Panc1 (cell line): Measurements from ENCODE around the gene OVOL1. TPM values are rescaled to one million over a fixed set of nuclear protein-coding genes. Genes with fewer than 3 reads are reported as not detected.
"Not testable (repeated sequence)": the region's sequence is repeated elsewhere in the genome, so short reads cannot be mapped to it uniquely, and the experiment has no call there.

Experiments used
- ATAC-seq: fragments of 200-7000 bp; cut with Tn5 transposase; 2 replicates; pipeline ENCODE4 v1.9.1; 2020; ENCODE audit warnings: mild to moderate bottlenecking, moderate library complexity
- BruUV-seq: library from RNA; stranded (reverse); fragments of 400-500 nt; replicated peaks from 2 replicates; lab custom pipeline; 2021; lab: Mats Ljungman, UMichigan
- CTCF ChIA-PET: fragments of 300-600 bp; sonication (Branson Sonifier 250); formaldehyde crosslinking; loops from one replicate; lab custom pipeline; 2022; ENCODE audit warnings: antibody characterized with exemption; lab: Charles Lee
- POLR2A ChIA-PET: fragments of 300-600 bp; sonication (Branson Sonifier 250); formaldehyde crosslinking; loops from one replicate; lab custom pipeline; 2022; ENCODE audit warnings: antibody characterized with exemption; lab: Charles Lee
- DNase-seq: peaks from one replicate; pipeline ENCODE4 v3.0.0-alpha.2; 2010; ENCODE audit warnings: low read depth, low spot score
- H3K27ac ChIP-seq: 2 replicates; pipeline ENCODE4 v1.5.1; 2011; ENCODE audit warnings: mild to moderate bottlenecking, low read length, inconsistent platforms
- H3K27me3 ChIP-seq: fragments of 200-500 bp; sonication (Bioruptor generic); 2 replicates; pipeline ENCODE4 v1.6.0; 2014; ENCODE audit warnings: low read length, inconsistent platforms; ENCODE audit not compliant: control insufficient read depth, insufficient read depth
- H3K36me3 ChIP-seq: fragments of 200-500 bp; sonication (Bioruptor generic); 2 replicates; pipeline ENCODE4 v1.5.1; 2014; ENCODE audit warnings: inconsistent platforms, mild to moderate bottlenecking, low read length, moderate library complexity; ENCODE audit not compliant: control insufficient read depth, insufficient read depth
- H3K4me1 ChIP-seq: 2 replicates; pipeline ENCODE4 v1.5.1; 2011; ENCODE audit warnings: inconsistent platforms, mild to moderate bottlenecking, low read length, moderate library complexity; ENCODE audit not compliant: control insufficient read depth, insufficient read depth
- H3K4me3 ChIP-seq, 2 experiments: 2 replicates each; pipeline ENCODE4 v1.5.1; 2011 to 2012; ENCODE audit warnings: low read depth in 2 of 2, low read length in 2 of 2, mild to moderate bottlenecking in 2 of 2, inconsistent platforms in 1 of 2, moderate library complexity in 1 of 2
- H3K9me3 ChIP-seq: fragments of 200-500 bp; sonication (Bioruptor generic); 2 replicates; pipeline ENCODE4 v1.5.1; 2014; ENCODE audit warnings: low read depth, mild to moderate bottlenecking, inconsistent platforms, low read length, moderate library complexity; ENCODE audit not compliant: control insufficient read depth, insufficient read depth
- POLR2AphosphoS5 ChIP-seq: IDR thresholded peaks from 2 replicates; pipeline ENCODE4 v1.6.1; 2012; ENCODE audit warnings: mild to moderate bottlenecking, low read depth, low read length, moderate library complexity
- SIN3A ChIP-seq: IDR thresholded peaks from 2 replicates; pipeline ENCODE4 v1.6.1; 2012; ENCODE audit warnings: low read depth, mild to moderate bottlenecking, low read length, moderate library complexity, borderline replicate concordance; ENCODE audit not compliant: insufficient read depth
- TCF7L2 ChIP-seq: IDR thresholded peaks from 2 replicates; pipeline ENCODE4 v1.6.1; 2011; ENCODE audit warnings: mild to moderate bottlenecking, low read depth, low read length, inconsistent platforms
- in situ Hi-C: cut with HindIII; loops from 2 replicates; pipeline ENCODE4 v1.10.0; 2016; ENCODE audit warnings: low sequenced_read_pairs, low pct_unique_long_range_greater_than_20kb
- intact Hi-C: fragments of 100-400 bp; cut with micrococcal nuclease; formaldehyde crosslinking; loops from one replicate; pipeline ENCODE4 v1.10.0; 2022; ENCODE audit not compliant: unreplicated experiment
- total RNA-seq: library from RNA; stranded (reverse); gene quantifications from one replicate; pipeline ENCODE4 v1.2.1, GENCODE V29; 2021; ENCODE audit not compliant: unreplicated experiment
- TF ChIP-seq, protein P1 (sequence below): fragments of 450-650 bp; IDR thresholded peaks from 2 replicates; pipeline ENCODE4 v1.5.1; 2017; ENCODE audit warnings: mild to moderate bottlenecking
- TF ChIP-seq, protein P2 (sequence below), 2 experiments: IDR thresholded peaks; 2 replicates each; pipeline ENCODE4 v1.6.1; 2011 to 2012; ENCODE audit warnings: low read depth in 2 of 2, control low read depth in 1 of 2, low read length in 1 of 2, mild to moderate bottlenecking in 1 of 2, moderate library complexity in 1 of 2; ENCODE audit not compliant: insufficient read depth in 1 of 2

The OVOL1 gene
- total RNA-seq, 1 experiment from 2014 or later = 0.23 TPM

DNA sequence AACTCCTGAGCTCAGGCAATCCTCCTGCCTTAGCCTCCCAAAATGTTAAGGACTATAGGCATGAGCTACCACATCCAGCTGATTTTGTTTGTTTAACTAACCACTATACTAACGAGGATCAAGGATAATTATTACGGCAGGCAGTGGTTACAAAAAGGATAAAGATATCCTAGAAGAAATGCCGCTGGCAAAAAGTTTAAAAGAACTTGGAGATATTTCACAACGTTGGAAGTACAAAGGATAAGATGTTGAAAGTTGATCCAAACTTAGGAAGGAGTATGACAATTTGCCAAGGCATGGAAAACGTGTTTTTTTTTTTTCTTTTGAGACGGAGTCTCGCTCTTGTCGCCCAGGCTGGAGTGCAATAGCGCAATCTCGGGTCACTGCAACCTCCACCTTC lies 19.5 kb upstream of the OVOL1 start:
- BruUV-seq = no TSS peak
- no peak overlapping the region for H3K4me3 ChIP-seq
- ATAC-seq (no peak), DNase-seq (no peak)
- no peaks in the 10 kb centered on the region for H3K9me3 ChIP-seq
- intact Hi-C loops (no loop called here), in situ Hi-C loops (no loop called here)
- H3K27ac ChIP-seq = no peak overlapping the region
- TF ChIP-seq, protein P1, sequence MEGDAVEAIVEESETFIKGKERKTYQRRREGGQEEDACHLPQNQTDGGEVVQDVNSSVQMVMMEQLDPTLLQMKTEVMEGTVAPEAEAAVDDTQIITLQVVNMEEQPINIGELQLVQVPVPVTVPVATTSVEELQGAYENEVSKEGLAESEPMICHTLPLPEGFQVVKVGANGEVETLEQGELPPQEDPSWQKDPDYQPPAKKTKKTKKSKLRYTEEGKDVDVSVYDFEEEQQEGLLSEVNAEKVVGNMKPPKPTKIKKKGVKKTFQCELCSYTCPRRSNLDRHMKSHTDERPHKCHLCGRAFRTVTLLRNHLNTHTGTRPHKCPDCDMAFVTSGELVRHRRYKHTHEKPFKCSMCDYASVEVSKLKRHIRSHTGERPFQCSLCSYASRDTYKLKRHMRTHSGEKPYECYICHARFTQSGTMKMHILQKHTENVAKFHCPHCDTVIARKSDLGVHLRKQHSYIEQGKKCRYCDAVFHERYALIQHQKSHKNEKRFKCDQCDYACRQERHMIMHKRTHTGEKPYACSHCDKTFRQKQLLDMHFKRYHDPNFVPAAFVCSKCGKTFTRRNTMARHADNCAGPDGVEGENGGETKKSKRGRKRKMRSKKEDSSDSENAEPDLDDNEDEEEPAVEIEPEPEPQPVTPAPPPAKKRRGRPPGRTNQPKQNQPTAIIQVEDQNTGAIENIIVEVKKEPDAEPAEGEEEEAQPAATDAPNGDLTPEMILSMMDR = no peak
- TF ChIP-seq POLR2AphosphoS5 (no peak), TCF7L2 (no peak), SIN3A (no peak)
- TF ChIP-seq, protein P2, sequence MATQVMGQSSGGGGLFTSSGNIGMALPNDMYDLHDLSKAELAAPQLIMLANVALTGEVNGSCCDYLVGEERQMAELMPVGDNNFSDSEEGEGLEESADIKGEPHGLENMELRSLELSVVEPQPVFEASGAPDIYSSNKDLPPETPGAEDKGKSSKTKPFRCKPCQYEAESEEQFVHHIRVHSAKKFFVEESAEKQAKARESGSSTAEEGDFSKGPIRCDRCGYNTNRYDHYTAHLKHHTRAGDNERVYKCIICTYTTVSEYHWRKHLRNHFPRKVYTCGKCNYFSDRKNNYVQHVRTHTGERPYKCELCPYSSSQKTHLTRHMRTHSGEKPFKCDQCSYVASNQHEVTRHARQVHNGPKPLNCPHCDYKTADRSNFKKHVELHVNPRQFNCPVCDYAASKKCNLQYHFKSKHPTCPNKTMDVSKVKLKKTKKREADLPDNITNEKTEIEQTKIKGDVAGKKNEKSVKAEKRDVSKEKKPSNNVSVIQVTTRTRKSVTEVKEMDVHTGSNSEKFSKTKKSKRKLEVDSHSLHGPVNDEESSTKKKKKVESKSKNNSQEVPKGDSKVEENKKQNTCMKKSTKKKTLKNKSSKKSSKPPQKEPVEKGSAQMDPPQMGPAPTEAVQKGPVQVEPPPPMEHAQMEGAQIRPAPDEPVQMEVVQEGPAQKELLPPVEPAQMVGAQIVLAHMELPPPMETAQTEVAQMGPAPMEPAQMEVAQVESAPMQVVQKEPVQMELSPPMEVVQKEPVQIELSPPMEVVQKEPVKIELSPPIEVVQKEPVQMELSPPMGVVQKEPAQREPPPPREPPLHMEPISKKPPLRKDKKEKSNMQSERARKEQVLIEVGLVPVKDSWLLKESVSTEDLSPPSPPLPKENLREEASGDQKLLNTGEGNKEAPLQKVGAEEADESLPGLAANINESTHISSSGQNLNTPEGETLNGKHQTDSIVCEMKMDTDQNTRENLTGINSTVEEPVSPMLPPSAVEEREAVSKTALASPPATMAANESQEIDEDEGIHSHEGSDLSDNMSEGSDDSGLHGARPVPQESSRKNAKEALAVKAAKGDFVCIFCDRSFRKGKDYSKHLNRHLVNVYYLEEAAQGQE (IDR thresholded peaks at IDR 0.05; ENCODE audit: insufficient read depth in 1 of 2, low read depth in 2 of 2, low read length in 1 of 2) = no peak
- H3K27me3 ChIP-seq = no peaks in the 10 kb centered on the region
- H3K36me3 ChIP-seq = no peaks in the 10 kb centered on the region
- ChIA-PET POLR2A (interaction anchor here (0.8 kb wide), 1 partner anchor 342 kb away, joined by 4 read pairs; no protein-coding TSS in a partner anchor), CTCF (interaction anchor here (0.7 to 1.3 kb wide), 2 partner anchors 12 to 1473 kb away, joined by 3 read pairs; no protein-coding TSS in a partner anchor)
- H3K4me1 ChIP-seq = no peaks in the 10 kb centered on the region

DNA sequence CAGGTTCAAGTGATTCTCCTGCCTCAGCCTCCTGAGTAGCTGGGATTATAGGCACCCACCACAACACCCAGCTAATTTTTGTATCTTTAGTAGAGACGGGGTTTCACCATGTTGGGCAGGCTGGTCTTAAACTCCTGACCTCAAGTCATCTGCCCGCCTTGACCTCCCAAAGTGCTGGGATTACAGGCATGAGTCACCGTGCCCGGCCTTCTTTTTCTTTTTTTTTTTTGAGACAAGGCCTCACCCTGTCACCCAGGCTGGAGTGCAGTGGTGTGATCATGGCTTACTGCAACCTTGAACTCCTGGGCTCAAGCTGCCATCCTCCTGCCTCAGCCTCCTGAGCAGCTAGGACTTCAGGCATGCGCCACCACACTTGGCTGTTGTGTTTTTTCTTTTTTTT lies 19.1 kb upstream of the OVOL1 start:
- CTCF ChIA-PET, H3K27ac ChIP-seq, in situ Hi-C loops, ATAC-seq, H3K36me3 ChIP-seq, H3K4me1 ChIP-seq, H3K4me3 ChIP-seq, DNase-seq, BruUV-seq, intact Hi-C loops, H3K27me3 ChIP-seq, POLR2A ChIA-PET, H3K9me3 ChIP-seq: not testable (repeated sequence)

DNA sequence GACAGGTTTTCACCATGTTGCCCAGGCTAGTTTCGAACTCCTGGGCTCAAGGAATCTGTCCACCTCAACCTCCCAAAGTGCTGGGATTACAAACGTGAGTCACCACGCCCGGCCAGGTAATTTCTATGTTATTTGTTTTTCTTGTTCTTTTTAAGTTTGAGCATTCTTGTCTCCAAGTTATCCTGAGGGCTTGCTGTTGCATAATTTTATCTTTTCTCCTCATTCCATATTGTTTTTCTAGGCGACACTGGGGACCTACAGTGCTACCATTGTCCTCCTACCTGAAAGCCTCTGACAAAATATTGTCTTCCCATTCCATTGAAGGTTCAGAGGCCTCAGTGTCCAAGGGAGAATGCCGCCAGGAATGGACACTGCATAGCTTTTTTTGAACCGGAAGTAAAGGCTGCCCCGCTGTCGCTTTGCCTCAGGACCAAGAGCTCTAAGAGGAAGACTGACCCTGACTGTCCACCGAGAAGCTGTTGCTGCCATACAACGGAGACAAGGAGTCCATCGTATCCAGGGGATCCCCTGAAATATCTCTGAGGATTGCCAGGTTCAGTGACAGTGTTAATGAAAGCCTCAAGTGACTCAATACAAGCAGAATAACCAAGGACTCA lies 15.8 kb upstream of the OVOL1 start:
- no peaks in the 10 kb centered on the region for H3K9me3 ChIP-seq
- no peaks in the 10 kb centered on the region for H3K27me3 ChIP-seq
- no TSS peak for BruUV-seq
- ChIA-PET CTCF (interaction anchor here (0.5 to 0.6 kb wide), 2 partner anchors 26 to 37 kb away, joined by 3 to 4 read pairs; no protein-coding TSS in a partner anchor), POLR2A (interaction anchor here (0.5 kb wide), 1 partner anchor 34 kb away, joined by 4 read pairs; no protein-coding TSS in a partner anchor)
- intact Hi-C loops = no loop called here
- ATAC-seq (no peak), DNase-seq (no peak)
- TF ChIP-seq POLR2AphosphoS5 (no peak), TCF7L2 (no peak), SIN3A (no peak)
- TF ChIP-seq, protein P2 (IDR thresholded peaks at IDR 0.05; ENCODE audit: insufficient read depth in 1 of 2, low read depth in 2 of 2, low read length in 1 of 2) = no peak
- TF ChIP-seq, protein P1 = no peak
- in situ Hi-C loops = no loop called here
- no peaks in the 10 kb centered on the region for H3K36me3 ChIP-seq
- H3K27ac ChIP-seq = no peak overlapping the region
- H3K4me1 ChIP-seq = no peaks in the 10 kb centered on the region
- no peak overlapping the region for H3K4me3 ChIP-seq
